HG03571 (cell line): ENCODE results near the gene SETDB1.
"Not testable (repeated sequence)": the region's sequence is repeated elsewhere in the genome, so short reads cannot be mapped to it uniquely, and the experiment has no call there.

Experiments
- ATAC-seq: cut with Tn5 transposase; IDR thresholded peaks from one replicate; pipeline ENCODE4 v1.9.1; 2021; ENCODE audit not compliant: unreplicated experiment

Gene SETDB1

DNA sequence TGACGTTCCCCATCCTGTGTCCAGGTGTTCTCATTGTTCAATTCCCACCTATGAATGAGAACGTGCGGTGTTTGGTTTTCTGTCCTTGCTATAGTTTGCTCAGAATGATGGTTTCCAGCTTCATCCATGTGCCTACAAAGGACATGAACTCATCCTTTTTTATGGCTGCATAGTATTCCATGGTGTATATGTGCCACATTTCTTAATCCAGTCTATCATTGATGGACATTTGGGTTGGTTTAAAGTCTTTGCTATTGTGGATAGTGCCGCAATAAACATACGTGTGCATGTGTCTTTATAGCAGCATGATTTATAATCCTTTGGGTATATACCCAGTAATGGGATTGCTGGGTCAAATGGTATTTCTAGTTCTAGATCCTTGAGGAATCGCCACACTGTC, 2.6 kb downstream of the SETDB1 start:
- ATAC-seq = not testable (repeated sequence)

DNA sequence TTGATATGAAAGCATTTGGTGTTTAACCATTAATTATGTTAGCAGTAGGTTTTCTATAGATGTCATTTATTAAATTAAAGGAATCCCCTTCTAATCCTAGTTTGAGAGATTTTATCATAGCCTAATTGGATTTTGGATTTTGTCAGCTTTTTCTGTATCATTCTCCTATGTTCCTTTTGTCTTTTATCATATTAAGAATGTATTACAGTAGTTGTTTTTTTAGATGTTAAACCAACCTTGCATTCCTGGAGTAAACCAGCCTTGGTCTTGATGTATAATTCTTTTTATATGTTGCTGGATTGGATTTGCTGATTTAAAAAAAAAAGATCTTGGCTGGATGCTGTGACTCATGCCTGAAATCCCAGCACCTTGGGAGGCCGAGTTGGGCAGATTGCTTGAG, 5.6 kb downstream of the SETDB1 start:
- ATAC-seq = no peak

DNA sequence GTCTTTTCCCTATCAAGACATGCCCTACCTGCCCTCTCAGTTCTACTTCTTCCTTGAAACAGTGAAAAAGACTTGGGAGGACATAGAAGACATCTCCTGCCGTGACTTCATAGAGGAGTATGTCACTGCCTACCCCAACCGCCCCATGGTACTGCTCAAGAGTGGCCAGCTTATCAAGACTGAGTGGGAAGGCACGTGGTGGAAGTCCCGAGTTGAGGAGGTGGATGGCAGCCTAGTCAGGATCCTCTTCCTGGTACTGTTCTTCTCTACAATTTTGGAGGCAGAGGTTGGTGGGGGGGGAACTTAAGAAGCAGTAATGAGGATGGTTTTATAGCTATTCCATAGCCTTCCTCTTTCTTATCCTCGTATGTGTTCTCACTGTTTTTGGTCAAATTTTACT, 18.7 kb downstream of the SETDB1 start:
- no peak for ATAC-seq

DNA sequence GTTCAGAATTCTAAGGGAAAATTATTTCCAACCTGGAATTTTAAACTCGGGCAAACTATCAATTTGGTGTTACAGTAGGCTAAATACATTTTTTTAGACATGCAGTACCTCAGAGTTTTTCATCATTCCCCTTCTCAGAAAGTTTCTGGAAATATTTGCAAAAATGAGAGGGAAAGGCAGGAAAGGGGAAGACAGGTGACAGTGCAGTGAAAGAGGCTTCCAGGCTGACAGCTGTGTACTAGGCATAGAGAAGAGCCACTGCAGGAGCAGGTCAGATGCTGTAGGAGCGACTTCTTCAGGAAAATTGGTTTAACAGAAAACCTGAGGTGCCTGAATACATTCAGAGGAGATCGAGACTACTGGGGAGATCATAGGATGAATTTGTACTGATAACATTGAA, 28.5 kb downstream of the SETDB1 start:
- no peak for ATAC-seq

DNA sequence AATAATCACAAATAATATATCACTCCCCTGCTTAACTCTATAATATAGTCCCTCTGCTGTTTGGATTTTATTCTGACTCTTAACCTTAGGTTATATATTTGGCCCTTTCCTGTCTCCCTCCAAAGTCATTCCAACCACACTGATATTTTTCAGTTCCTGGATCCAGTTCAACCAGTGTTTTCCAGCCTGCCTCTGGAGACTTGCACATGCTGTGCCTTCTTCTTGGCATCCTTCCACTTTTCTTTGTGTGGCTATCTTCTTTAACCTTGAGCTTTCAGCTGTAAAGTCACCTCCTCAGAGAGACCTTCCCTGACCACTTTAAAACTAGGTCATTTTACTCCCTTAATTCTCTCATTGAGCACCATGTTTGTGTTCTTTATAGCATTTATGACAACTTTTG, 29.1 kb downstream of the SETDB1 start:
- no peak for ATAC-seq

DNA sequence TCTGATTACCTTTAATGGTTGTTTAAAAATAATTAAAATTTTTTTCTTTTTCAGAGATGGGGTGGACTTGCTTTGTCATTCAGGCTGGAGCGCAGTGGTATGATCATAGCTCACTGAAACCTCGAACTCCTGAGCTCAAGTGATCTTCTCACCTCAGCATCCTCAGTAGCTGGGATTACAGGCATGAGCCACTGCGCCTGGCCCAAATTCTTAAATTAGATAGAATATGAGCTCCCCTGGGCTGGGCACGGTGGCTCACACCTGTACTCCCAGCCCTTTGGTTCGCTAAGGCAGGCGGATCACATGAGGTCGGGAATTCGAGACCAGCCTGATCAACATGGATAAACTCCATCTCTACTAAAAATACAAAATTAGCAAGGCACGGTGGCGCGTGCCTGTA, 31.5 kb downstream of the SETDB1 start:
- no peak for ATAC-seq

DNA sequence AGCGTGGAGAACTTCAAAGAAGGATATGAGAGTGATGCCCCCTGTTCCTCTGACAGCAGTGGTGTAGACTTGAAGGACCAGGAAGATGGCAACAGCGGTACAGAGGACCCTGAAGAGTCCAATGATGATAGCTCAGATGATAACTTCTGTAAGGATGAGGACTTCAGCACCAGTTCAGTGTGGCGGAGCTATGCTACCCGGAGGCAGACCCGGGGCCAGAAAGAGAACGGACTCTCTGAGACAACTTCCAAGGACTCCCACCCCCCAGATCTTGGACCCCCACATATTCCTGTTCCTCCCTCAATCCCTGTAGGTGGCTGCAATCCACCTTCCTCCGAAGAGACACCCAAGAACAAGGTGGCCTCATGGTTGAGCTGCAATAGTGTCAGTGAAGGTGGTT, 34.5 kb downstream of the SETDB1 start:
- ATAC-seq = no peak

DNA sequence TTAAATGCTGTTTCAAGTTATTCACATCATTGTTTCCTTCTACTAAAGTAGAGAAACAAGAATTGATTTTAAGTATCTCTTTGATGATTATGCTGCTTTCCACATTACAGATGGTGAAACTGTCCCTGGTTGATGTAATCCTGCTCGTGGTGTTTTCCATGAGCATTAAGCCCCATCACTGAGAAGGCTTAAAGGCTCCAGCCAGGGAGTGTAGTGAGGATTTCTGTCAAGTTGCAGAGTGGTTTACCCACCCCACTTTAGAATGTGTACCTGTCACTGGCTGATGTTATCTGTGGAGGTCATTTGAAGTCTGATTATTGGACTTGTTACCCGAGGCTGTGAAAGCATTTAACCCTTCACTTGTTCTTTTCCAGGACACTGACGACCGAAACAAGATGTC, 35.6 kb downstream of the SETDB1 start:
- no peak for ATAC-seq

DNA sequence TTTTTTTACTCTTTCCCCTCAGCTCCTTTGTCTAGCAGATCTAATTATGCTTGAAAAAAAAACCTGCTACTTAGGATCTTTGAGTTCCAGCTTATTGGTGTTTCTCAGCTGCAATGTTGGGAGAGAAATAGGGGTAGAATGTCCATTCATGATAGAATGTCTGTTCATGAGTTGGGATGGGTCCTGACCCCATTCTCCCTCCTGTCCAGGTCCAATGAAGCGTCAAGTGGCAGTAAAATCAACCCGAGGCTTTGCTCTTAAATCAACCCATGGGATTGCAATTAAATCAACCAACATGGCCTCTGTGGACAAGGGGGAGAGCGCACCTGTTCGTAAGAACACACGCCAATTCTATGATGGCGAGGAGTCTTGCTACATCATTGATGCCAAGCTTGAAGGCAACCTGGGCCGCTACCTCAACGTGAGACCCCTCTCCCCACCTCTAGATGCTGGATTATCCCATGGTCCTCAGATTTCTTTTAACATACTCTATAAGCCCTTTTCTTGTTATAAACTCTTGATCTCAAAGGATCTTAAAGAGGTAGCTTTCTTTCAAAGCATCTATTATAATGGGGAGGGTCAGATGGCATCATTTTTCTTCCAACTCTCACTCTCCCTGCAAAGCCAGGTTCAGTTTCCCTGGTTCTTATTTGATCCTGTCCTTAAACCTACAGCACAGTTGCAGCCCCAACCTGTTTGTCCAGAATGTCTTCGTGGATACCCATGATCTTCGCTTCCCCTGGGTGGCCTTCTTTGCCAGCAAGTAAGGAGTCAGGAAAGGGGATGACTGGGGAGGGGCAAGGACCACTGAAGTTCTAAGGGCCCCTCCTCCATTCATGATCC, 37.4 kb downstream of the SETDB1 start:
- no peak for ATAC-seq

DNA sequence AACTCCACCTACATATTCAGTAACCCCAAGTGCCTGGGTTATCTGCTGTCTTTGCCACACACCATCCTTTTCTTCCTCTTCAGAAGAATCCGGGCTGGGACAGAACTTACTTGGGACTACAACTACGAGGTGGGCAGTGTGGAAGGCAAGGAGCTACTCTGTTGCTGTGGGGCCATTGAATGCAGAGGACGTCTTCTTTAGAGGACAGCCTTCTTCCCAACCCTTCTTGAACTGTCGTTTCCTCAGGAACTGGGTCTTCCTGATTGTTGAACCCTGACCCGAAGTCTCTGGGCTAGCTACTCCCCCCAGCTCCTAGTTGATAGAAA, 38.0 kb downstream of the SETDB1 start:
- no peak for ATAC-seq

DNA sequence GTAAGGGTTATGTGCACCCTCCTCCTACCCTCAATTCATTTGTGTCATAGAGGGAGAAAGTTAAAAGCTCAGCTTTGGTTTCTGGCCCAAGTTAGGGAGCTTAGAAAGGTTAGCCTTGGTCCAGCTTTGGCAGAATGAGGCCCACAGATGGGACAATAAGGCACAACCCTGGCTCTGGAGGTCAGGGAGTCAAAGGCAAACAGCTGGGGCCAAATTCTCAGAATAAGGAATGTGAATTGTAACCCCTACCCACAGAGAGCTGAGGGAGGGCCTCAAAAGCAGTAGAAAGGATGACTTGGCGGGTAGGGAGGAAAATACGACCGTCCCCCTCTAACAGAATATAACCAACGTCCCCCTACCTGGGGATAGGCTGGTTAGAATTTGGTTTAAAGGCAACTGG, 39.4 kb downstream of the SETDB1 start:
- ATAC-seq = no peak

DNA sequence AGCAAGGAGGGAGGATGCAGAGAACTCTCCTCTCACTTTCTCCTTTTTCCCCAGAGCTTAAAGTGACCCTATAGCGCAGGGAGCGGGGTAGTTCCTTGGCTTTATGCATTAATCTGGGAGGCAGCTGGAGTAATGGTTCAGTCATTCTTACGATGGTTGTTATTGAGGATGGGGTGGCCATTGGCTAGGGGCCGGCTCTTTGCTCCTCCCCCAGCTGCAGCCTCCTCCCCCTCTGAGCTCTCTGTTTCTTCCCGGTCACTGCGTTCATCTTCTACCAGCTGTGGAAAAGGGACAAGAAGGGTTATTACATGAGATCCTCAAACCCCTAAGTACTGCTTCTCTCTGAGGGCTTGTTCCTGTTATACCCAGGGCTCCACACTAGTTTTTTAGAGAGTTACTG, 39.8 kb downstream of the SETDB1 start:
- ATAC-seq = no peak

DNA sequence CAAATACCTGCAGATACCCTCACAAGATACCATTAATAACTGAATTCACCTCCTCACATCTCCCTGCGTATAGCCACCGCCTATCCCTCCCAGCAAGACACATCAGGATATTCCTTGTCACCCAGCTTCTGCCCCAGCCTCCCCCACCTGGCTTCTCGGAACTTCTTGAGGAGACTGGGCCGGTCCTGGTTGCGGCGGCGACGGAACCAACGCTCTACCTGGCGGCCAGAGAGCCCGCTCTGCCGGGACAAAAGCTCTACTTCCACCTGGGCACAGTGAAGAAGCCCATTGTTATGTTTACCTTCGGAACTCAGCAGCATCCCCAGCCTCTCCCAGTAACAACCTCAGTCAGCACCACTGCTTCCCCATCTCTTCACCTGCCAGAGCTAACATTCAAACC, 41.8 kb downstream of the SETDB1 start:
- no peak for ATAC-seq

DNA sequence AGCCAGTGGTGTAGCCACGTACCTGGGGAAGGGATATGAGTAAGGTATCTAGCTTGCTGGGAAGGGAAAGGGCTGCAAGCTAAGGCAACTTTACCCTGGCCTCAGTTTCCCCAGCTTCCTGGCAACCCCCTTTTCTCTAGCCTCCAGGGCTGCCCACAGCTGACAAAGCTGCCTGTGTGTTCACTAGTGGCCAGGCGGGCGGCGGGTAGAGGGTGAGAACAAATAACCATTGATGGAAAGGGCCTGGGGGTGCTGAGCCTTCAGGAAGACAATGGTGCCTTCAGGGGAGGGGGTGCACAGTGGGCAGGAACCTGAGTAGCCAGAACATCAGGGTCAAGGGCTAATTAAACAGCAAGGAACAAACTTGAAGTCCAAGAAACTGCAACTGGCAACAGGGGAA, 42.3 kb downstream of the SETDB1 start:
- ATAC-seq = no peak

DNA sequence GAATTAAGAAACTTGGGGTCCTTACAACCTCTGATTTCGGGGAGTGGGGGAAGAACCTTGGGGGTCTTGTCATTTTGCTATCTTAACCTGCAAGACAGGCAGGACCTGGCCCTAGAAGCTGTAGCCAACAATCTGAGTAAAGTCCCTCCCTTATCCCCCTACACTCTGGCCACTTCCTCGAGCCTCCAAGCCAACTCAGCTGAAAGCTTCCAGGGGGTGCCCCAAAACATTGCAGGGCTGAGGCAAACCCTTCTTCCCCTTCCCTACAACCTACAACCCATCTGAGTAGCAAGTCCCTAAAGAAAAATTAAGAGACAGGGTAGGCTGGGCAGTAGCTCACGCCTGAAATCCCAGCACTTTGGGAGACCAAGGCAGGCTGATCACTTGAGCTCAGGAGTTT, 43.5 kb downstream of the SETDB1 start:
- ATAC-seq = no peak

DNA sequence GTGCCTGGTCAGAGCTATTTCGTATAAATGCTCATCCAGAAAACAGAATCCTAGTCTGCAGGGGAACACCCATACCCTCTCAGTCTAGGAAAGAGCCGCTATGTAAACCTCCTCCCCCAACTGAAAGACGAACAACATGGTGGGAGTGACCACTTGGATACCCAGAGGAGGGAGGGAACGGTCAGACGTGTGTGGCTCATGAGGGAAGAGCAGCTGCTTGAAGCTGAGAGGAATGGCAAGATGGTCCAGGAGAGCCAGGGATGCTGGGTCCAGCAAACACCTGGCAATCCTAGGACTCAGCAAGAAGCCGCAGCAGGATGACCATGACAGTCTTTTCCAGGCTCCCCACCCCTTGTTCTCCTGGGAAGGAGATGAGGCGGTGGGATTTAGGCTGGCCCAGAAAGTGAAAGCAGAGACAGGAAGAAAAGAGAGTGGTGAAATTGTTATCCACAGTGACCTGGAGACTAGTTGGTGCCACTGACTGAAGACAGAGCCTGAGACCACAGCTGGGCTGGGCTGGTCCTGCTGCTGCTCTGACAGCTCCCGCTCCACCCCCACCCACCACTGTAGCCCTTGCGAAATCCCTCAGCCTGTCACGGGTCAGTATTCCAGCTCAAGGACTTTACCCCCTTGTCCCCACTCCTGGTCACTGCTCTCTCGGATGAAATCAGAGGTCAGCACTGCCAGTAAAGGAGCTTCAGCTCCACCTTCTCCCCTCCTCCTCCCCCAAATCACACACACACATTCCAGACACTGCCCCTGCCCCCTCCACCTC, 44.8 kb downstream of the SETDB1 start:
- ATAC-seq = no peak

DNA sequence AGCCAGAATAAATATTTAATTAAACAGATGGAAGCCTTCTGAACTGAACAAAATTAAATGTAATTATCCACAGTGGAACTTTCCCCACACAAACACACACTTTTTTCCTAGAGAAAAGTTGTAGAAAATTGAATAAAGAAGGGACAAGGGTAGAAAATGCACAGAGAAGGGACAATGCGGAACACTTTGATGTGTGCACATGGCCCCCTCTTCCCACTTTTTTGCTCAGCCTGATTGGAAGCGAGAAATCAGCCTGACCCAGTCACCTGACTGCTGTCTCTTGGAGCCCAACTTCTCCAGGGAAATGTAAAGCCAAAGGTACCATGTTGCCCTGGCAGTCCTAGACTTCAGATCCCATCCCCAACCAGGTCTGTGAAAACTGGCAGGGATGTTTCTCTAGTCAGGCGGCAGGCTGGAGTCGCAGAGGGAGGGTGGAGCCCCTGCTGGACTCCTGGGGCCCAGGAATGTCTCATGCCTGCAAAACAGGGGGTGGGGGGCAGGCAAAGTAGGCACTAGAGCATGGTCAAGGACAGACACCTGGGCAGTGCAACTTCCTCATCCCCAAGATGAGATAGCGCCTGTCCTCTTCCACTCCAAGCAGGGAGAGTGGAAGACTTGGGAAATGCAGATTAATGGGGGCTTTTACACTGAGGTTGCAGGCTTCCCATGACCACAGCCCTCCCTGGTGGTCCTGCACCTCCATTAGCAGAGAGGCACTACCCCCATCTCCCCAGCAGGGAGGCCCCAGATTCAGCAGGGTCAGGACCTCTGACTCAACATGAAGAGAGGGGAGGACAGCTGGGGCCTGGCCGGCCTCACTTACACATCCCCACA, 45.6 kb downstream of the SETDB1 start:
- no peak for ATAC-seq

DNA sequence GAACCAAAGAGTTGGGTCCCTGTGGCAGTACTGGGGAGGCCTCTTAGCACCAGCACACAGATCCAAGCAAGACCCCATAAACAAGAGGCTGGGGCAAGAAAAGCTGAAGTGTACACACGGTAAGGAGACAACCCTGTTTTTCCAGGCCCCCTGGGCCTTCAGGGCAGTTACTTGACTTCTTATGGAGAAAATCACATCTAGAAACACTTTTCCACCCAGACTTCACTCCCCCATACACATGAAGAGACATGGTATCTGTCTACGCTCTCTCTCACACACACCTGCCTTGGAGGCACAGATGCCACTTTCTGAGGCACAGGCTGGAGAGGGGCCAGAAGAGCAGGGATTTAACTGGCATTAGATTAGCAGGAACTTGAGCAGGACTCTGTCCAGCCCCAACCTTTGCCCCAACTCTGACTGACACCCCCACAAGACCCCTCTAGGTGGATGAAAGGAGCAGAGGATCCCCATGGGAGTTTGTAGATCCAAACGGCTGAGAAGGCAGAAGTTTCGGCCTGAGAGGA, 46.3 kb downstream of the SETDB1 start:
- no peak for ATAC-seq

DNA sequence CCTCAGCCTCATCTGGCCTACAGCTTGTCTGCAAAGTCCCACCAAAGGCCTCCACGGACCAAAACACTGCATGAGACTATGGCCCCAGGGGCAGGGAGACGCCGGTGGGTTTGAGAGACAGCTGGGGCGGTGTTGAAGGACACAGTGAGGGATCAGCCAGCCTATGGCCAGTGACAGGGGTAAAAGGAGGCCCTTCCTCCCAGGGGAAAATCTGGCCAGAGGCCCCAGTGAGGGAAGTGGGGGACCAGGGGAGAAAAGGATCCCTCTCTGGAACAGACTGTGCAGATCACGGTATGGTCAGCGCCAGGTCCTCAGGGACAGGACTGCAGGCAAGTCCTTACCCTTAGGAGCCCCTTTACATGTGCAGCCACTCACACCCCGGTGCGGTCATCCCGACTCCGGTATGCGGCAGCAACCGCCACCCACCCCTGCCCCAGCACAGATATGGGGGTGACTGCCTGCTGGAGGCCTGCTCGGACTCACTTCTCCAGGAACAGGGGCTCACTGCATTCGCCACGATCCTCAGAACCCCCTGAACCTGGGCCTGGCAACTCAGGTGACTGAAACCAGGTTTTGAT, 47.2 kb downstream of the SETDB1 start:
- ATAC-seq = no peak

DNA sequence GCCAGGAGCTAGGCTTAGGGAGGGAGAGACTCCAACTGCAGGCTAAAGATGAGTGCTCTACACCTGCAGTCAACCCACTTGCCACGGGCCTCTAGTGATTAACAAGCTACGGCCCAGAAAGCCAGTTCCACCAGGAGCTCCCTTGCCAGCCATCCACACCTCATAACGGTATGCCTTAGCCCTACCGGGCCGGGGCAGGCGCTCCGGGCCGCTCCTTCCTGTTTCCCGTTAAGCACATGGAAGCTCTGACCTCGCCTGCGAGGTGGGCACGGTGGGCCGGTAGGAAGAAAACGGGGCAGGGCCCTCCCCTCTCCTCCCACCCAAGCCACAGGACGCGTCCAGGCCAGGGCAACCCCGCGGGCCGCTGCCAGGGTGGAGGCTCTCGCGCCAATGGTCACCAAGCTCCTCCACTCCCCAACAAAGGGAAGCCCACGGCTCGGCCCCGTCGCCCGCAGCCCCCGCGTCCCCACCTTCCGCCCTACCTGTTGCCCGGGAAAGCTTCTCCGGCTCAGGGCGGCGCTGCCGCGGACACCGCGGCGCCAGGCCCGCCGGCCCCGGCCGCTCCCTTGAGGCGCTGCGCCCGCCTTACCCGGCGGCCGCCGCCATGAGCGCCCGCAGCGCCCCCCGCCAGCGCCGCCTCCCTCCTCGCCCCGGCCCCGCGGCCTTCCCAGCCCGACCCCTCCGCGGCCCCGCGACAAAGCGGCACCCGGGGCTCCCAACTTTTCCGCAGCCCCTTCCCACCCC, 47.8 kb downstream of the SETDB1 start:
- peak; percentile 44 for ATAC-seq
